Measurements from ENCODE around the gene SPHK1.
A peak's percentile ranks its signal among the peaks of the same experiment; 100 is the strongest.

Gene SPHK1

DNA sequence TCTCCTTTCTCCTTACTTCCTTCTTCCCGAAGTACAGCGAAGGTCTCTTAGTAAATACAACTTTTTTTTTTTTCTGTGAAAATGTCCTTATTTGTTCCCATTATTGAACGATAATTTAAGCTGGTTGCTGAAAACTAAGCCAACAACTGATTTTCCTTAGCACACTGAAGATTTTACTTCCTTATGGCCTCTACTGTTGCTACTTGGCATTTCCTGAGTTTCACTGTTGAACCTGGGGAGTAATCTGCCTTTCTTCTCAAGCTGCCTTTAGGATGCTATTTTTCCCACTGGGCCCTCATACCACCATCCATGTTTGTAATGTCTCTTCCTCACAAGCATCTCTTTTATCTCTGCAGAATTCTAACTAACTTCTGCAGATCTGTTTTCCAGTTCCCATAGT, 42.4 kb downstream of the SPHK1 start:
- DNase-seq (ENCODE audit: low read depth), result no peak
- H3K4me3 ChIP-seq (ENCODE audit: low read depth, low read length), result no peak overlapping the region

DNA sequence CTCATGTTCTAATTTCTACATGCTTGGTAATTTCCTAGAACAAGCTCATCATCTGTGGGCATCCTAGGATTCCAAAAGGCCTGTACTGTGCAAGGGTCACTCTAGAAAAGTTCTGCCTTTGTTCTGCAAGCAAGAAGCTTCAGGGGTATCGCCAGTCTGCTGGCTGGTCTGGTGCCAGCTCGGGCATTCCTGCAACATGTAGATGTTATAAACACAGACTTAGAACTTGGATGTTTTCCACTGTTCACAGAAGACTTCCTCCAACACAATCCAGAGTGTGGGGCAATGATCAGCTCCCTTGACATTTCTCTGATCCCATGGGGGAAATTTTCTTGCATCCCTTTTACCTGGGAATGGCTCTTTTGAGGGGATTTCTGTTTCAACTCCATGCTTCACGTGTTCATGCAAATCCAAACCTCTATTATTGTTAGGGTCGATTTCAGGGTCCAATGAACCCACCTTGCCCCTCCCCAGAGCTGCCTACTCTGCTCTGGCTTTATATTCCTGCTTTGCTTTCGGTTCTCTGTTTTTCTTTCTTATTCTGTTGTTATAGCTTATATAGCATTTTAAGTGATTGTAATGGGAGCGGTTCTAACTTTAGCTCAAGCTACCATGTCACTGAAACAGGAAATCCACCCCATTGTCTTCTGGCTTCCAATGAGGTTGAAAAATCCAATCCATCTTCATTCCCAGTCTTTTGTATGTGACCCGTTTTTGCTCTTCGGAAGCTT, 43.3 kb downstream of the SPHK1 start:
- peak; percentile 53 for DNase-seq (ENCODE audit: low read depth)
- H3K4me3 ChIP-seq (ENCODE audit: low read depth, low read length), result no peak overlapping the region

DNA sequence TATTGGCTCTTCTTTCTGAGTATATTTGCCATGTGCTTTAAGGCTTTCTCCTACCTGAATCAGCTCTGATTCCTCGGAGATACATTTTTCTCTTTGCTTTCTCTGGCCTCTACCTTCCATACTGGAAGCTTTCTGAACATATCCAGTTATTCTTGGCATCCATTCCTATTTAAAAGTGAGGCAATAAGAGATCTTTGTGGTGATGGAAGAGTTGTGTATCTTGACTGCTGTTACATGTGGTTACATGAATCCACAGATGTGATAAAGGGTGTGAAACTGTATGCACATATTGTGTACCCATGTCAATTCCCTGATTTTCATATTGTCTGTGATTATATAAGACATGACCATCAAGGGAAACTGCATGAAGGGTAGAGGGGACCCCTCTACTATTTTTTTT, 44.1 kb downstream of the SPHK1 start:
- no peak for DNase-seq (ENCODE audit: low read depth)
- H3K4me3 ChIP-seq (ENCODE audit: low read depth, low read length), result no peak overlapping the region

DNA sequence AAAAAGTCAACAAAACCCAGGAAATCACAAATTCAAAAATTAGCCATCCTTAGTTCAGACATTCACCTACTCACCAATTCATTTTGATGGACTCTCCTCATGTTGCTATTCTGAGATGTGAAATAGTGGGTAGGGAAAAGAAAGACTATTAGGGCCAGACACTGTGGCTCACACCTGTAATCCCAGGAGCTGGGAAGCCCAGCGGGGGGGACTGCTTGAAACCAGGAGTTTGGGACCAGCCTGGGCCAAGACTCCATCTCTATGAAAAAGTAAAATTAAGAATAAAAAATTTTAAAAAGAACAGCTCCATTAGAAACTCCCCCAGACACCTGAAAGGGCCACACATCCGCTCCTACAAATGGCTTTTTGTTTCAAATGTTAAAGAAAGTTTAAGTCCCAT, 47.1 kb downstream of the SPHK1 start:
- DNase-seq (ENCODE audit: low read depth), result no peak

DNA sequence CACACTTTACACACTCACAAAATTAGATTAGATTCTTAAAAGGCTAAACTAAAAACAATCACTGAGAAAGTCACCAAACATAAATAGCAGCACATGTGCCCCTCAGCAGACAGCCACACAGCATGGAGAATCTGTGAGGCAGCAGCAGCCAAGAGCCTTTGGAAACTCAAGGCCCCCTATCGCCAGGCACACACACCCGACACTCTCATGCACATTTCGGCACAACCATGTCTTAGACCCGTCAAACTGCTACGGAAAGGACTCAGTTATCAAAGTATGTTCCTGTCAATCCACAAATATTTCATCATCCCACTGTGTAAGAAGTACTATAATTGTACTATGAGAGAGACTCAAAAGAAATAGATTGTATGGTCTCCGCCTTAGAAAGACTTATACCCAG, 47.6 kb downstream of the SPHK1 start:
- H3K4me3 ChIP-seq (ENCODE audit: low read depth, low read length), result no peak overlapping the region
- DNase-seq (ENCODE audit: low read depth), result no peak

More for the DNA sequence above, 47.1 kb downstream of the SPHK1 start:
- no peak overlapping the region for H3K4me3 ChIP-seq (ENCODE audit: low read depth, low read length)

DNA sequence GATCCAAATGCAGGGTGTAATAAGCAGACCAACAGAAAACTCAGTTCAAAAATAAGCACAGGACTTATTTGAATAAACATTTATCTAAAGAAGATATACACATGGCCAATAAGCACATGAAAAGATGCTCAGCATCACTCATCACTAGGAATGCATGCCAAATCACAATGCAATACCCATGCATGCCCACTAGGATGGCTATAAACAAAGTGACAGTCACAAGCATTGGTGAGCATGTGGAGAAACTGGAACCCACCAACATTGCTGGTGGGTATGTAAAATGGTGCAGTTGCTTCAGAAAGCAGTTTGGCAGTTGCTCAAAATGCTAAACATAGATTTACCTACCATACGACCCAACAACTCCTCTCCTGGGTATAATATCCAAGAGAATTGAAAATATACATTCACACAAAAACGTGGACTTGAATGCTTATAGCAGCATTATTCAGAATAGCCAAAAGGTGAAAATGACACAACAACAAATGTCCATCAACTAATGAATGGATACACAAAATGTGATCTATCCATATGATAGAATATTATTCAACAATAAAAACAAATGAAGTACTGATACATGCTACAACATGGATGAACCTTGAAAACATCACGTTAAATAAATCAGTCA, 48.4 kb downstream of the SPHK1 start:
- no peak overlapping the region for H3K4me3 ChIP-seq (ENCODE audit: low read depth, low read length)
- no peak for DNase-seq (ENCODE audit: low read depth)

DNA sequence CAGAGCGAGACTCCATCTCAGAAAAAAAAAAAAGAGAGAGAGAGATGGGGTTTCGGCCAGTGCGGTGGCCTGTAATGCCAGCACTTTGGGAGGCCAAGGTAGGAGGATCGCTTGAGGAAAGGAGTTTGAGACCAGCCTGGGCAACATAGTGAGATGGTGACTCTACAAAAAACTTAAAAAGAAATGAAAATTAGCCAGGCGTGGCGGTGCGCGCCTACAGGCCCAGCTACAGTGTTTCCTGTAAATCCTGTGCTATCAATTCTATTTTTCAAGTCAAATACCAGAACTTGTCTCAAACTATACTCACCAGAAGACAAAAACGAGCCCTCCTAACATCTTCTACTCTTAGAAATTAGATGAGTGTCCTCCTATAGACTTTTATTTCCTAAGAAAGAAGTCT, 49.3 kb downstream of the SPHK1 start:
- no peak overlapping the region for H3K4me3 ChIP-seq (ENCODE audit: low read depth, low read length)
- DNase-seq (ENCODE audit: low read depth), result no peak

- DNase-seq (ENCODE audit: low read depth), result no peak
Observed at GRCh38 chr17:76434870-76435269, 50.5 kb downstream of the SPHK1 start.

DNA sequence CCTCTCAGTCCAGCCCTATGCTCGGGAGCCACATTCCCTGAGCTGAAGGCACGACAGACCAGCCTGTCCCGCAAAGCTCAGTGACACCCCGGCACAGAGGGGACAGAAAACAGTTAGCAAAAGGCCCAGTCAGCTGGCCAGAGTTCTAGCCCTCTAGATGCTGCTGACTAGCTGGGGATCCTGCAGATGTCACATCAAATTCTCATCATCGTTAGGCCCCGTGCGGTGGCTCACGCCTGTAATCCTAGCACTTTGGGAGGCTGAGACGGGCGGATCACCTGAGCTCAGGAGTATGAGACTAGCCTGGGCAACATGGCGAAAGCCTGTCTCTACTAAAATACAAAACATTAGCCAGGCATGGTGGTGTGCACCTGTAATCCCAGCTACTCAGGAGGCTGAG, 51.3 kb downstream of the SPHK1 start:
- no peak for DNase-seq (ENCODE audit: low read depth)

More at GRCh38 chr17:76434870-76435269, 50.5 kb downstream of the SPHK1 start:
- no peak overlapping the region for H3K4me3 ChIP-seq (ENCODE audit: low read depth, low read length)

More for the DNA sequence above, 51.3 kb downstream of the SPHK1 start:
- no peak overlapping the region for H3K4me3 ChIP-seq (ENCODE audit: low read depth, low read length)
